NCI-H1417 (cell line): ENCODE measurements around the gene SERTAD2.

Experiments
- DNase-seq, 3 experiments: peaks; one replicate each; lab custom pipeline; 2025; lab: John Stamatoyannopoulos, UW

The SERTAD2 gene

DNA sequence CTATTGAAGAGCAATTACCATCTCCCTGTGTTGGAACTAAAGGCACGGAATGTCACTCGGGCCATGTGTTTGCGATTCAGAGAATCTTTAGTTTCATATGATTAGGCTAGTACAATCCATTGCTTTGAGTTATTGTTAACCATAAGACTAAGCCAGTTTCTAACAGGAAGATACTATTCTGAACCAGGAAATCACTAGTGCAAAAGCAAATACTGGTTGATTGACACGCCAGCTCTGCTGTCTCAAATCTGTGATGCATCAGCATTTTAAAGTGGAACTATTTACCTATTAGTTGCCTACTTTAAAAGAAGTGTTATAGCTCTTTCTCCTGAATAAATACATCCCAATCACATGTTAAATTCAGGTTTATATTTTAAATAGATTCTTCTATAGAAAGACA, 67.7 kb downstream of the SERTAD2 start:
- DNase-seq = no peak

GRCh38 chr2:64582774-64583340, 70.9 kb downstream of the SERTAD2 start:
- peak in 1 of 3 experiments; percentile 64 for DNase-seq

- no peak for DNase-seq
These were observed 71.8 kb downstream of the SERTAD2 start for GRCh38 chr2:64581777-64582539.
